ENCODE results near the gene SLC45A3.

- no peak for TF ChIP-seq CTCF (IDR thresholded peaks at IDR 0.05)
- TF ChIP-seq POLR2A (IDR thresholded peaks at IDR 0.05) = no peak
Measured at GRCh38 chr1:205710201-205711062, 30.1 kb upstream of the SLC45A3 start.
